ENCODE data around the gene GRAP.
"Not testable (repeated sequence)": the region's sequence is repeated elsewhere in the genome, so short reads cannot be mapped to it uniquely, and the experiment has no call there.

Gene GRAP

GRCh38 chr17:19046782-19047375 is at the start of gene GRAP:
Gene GRAP (minus strand): TSS chr17:19046957. CDS start chr17:19046926, 31 bp downstream.
- DNase-seq, result not testable (repeated sequence)

- not testable (repeated sequence) for DNase-seq
Measured at GRCh38 chr17:19093684-19094438, 47.1 kb upstream of the GRAP start.

- not testable (repeated sequence) for DNase-seq
Measured at GRCh38 chr17:19092737-19093683, 46.3 kb upstream of the GRAP start.

GRCh38 chr17:19090058-19090772 is 43.5 kb upstream of the GRAP start:
- DNase-seq, result not testable (repeated sequence)

- DNase-seq, result not testable (repeated sequence)
Measured at GRCh38 chr17:19088804-19089685, 42.3 kb upstream of the GRAP start.

GRCh38 chr17:19077386-19077785 is 30.6 kb upstream of the GRAP start:
- DNase-seq, result not testable (repeated sequence)

GRCh38 chr17:19076398-19077192 is 29.8 kb upstream of the GRAP start:
- not testable (repeated sequence) for DNase-seq

GRCh38 chr17:19070318-19071168 is 23.8 kb upstream of the GRAP start:
- DNase-seq, result not testable (repeated sequence)

GRCh38 chr17:19064378-19064777 is 17.6 kb upstream of the GRAP start:
- not testable (repeated sequence) for DNase-seq

- DNase-seq, result not testable (repeated sequence)
Measured at GRCh38 chr17:19063326-19063956, 16.7 kb upstream of the GRAP start.

- DNase-seq, result not testable (repeated sequence)
Measured at GRCh38 chr17:19062718-19063325, 16.1 kb upstream of the GRAP start.

GRCh38 chr17:19062009-19062717 is 15.4 kb upstream of the GRAP start:
- not testable (repeated sequence) for DNase-seq

- DNase-seq, result not testable (repeated sequence)
Measured at GRCh38 chr17:19055447-19055846, 8.7 kb upstream of the GRAP start.

GRCh38 chr17:19048826-19049225 is 2.1 kb upstream of the GRAP start:
- DNase-seq, result not testable (repeated sequence)

- not testable (repeated sequence) for DNase-seq
Measured at GRCh38 chr17:19047510-19047909, 753 bp upstream of the GRAP start.

- DNase-seq, result not testable (repeated sequence)
Measured at GRCh38 chr17:19044643-19045042, 2.1 kb downstream of the GRAP start.

GRCh38 chr17:19043032-19043431 is 3.7 kb downstream of the GRAP start:
- DNase-seq, result not testable (repeated sequence)

GRCh38 chr17:19042369-19042768 is 4.4 kb downstream of the GRAP start:
- DNase-seq, result not testable (repeated sequence)
